ENCODE measurements around the gene UNC13D. TPM values are rescaled to one million over a fixed set of nuclear protein-coding genes. Genes with fewer than 3 reads are reported as not detected.

Gene UNC13D
- polyA plus RNA-seq, 1 donor from 2014 or later, result 1.2 TPM

- H3K36me3 ChIP-seq (ENCODE audit: insufficient read depth, low read length), result no peaks in the 10 kb centered on the region
- no peak for TF ChIP-seq RAD21 (conservative IDR thresholded peaks at IDR 0.05)
- TF ChIP-seq TAF1 (IDR thresholded peaks at IDR 0.05; ENCODE audit: low read depth), result no peak
- TF ChIP-seq EP300 (conservative IDR thresholded peaks at IDR 0.05; ENCODE audit: poor library complexity, severe bottlenecking), result no peak
- TF ChIP-seq REST (IDR thresholded peaks at IDR 0.05; ENCODE audit: borderline replicate concordance), result no peak
- TF ChIP-seq SMC3 (conservative IDR thresholded peaks at IDR 0.05; ENCODE audit: poor library complexity), result no peak
- no peak for TF ChIP-seq EZH2 (IDR thresholded peaks at IDR 0.05; ENCODE audit: borderline replicate concordance, insufficient read depth, low read length, poor library complexity, severe bottlenecking)
- TF ChIP-seq CTCF (IDR thresholded peaks at IDR 0.05; ENCODE audit: poor library complexity, severe bottlenecking), result no peak
- no peak for TF ChIP-seq POLR2AphosphoS5 (IDR thresholded peaks at IDR 0.05)
- TF ChIP-seq MXI1 (conservative IDR thresholded peaks at IDR 0.05; ENCODE audit: poor library complexity, severe bottlenecking), result no peak
- no peak overlapping the region for H2AFZ ChIP-seq (ENCODE audit: low read depth, low read length)
- H4K20me1 ChIP-seq (ENCODE audit: insufficient read depth), result no peaks in the 10 kb centered on the region
- H3K4me3 ChIP-seq (ENCODE audit: low read length), result no peak overlapping the region
- H3K79me2 ChIP-seq (replicated peaks; ENCODE audit: insufficient read depth, low read length), result no peaks in the 10 kb centered on the region
- H3K27me3 ChIP-seq (ENCODE audit: insufficient read depth, low read depth, low read length), result no peaks in the 10 kb centered on the region
- no peaks in the 10 kb centered on the region for H3K9me3 ChIP-seq (ENCODE audit: low read length)
- no peak overlapping the region for H3K27ac ChIP-seq (ENCODE audit: low read length)
- no peak overlapping the region for H3K4me2 ChIP-seq (ENCODE audit: low read length)
- H3K9me2 ChIP-seq (ENCODE audit: insufficient read depth, low read length), result no peaks in the 10 kb centered on the region
- H3K9ac ChIP-seq (ENCODE audit: low read length), result no peak overlapping the region
- no peaks in the 10 kb centered on the region for H3F3A ChIP-seq (ENCODE audit: insufficient read depth, low read length, poor library complexity, severe bottlenecking)
Observed at GRCh38 chr17:75845933-75846691, 1.9 kb upstream of the UNC13D start.

- no peak for TF ChIP-seq EZH2 (IDR thresholded peaks at IDR 0.05; ENCODE audit: borderline replicate concordance, insufficient read depth, low read length, poor library complexity, severe bottlenecking)
- peak; percentile 41 for TF ChIP-seq CTCF (IDR thresholded peaks at IDR 0.05; ENCODE audit: poor library complexity, severe bottlenecking)
- H4K20me1 ChIP-seq (ENCODE audit: insufficient read depth), result no peaks in the 10 kb centered on the region
- no peaks in the 10 kb centered on the region for H3K36me3 ChIP-seq (ENCODE audit: insufficient read depth, low read length)
- no peak overlapping the region for H3K27ac ChIP-seq (ENCODE audit: low read length)
- H3K9ac ChIP-seq (ENCODE audit: low read length), result no peak overlapping the region
- H3K27me3 ChIP-seq (ENCODE audit: insufficient read depth, low read depth, low read length), result no peaks in the 10 kb centered on the region
- H3F3A ChIP-seq (ENCODE audit: insufficient read depth, low read length, poor library complexity, severe bottlenecking), result no peaks in the 10 kb centered on the region
- H3K79me2 ChIP-seq (replicated peaks; ENCODE audit: insufficient read depth, low read length), result no peaks in the 10 kb centered on the region
- H3K9me3 ChIP-seq (ENCODE audit: low read length), result no peaks in the 10 kb centered on the region
- H3K9me2 ChIP-seq (ENCODE audit: insufficient read depth, low read length), result no peaks in the 10 kb centered on the region
- no peak overlapping the region for H3K4me3 ChIP-seq (ENCODE audit: low read length)
- H3K4me2 ChIP-seq (ENCODE audit: low read length), result no peak overlapping the region
- H2AFZ ChIP-seq (ENCODE audit: low read depth, low read length), result no peak overlapping the region
Observed at GRCh38 chr17:75845058-75845711, 981 bp upstream of the UNC13D start.
